HG02588 (cell line): ENCODE data around the gene PDGFD.

Source experiments
- ATAC-seq: cut with Tn5 transposase; IDR thresholded peaks from one replicate; pipeline ENCODE4 v1.9.1; 2021; ENCODE audit warnings: mild to moderate bottlenecking, moderate library complexity; ENCODE audit not compliant: unreplicated experiment

PDGFD gene

GRCh38 chr11:104095791-104096190 is 68.2 kb downstream of the PDGFD start:
- no peak for ATAC-seq

GRCh38 chr11:104094576-104094975 is 69.4 kb downstream of the PDGFD start:
- ATAC-seq: no peak

GRCh38 chr11:104093426-104094280 is 70.3 kb downstream of the PDGFD start:
- ATAC-seq: no peak

- no peak for ATAC-seq
These were observed 71.2 kb downstream of the PDGFD start for GRCh38 chr11:104092744-104093143.

- no peak for ATAC-seq
These were observed 72.5 kb downstream of the PDGFD start for GRCh38 chr11:104091281-104092096.

GRCh38 chr11:104090767-104091166 is 73.2 kb downstream of the PDGFD start:
- ATAC-seq: no peak

- no peak for ATAC-seq
These were observed 74.5 kb downstream of the PDGFD start for GRCh38 chr11:104089481-104089880.

- no peak for ATAC-seq
These were observed 77.3 kb downstream of the PDGFD start for GRCh38 chr11:104086621-104087020.

GRCh38 chr11:104078995-104079394 is 85.0 kb downstream of the PDGFD start:
- no peak for ATAC-seq

GRCh38 chr11:104078245-104078644 is 85.7 kb downstream of the PDGFD start:
- no peak for ATAC-seq

GRCh38 chr11:104076455-104076854 is 87.5 kb downstream of the PDGFD start:
- no peak for ATAC-seq

- no peak for ATAC-seq
These were observed 88.2 kb downstream of the PDGFD start for GRCh38 chr11:104075706-104076105.

GRCh38 chr11:104075091-104075490 is 88.9 kb downstream of the PDGFD start:
- ATAC-seq: no peak

GRCh38 chr11:104073950-104074705 is 89.8 kb downstream of the PDGFD start:
- ATAC-seq: peak; percentile 89

GRCh38 chr11:104067534-104067933 is 96.4 kb downstream of the PDGFD start:
- ATAC-seq: no peak

- ATAC-seq: no peak
These were observed 99.8 kb downstream of the PDGFD start for GRCh38 chr11:104064034-104064630.

- ATAC-seq: no peak
These were observed 102.0 kb downstream of the PDGFD start for GRCh38 chr11:104061853-104062521.

- no peak for ATAC-seq
These were observed 103.1 kb downstream of the PDGFD start for GRCh38 chr11:104060820-104061219.

- no peak for ATAC-seq
These were observed 103.7 kb downstream of the PDGFD start for GRCh38 chr11:104060004-104060794.
